Hepatocyte (in vitro differentiated cells): ENCODE measurements around the gene RNF145. TPM values are rescaled to one million over a fixed set of nuclear protein-coding genes. Genes with fewer than 3 reads are reported as not detected.
A peak's percentile ranks its signal among the peaks of the same experiment; 100 is the strongest.

Experiments used
- DNase-seq: peaks from one replicate; pipeline ENCODE4 v3.0.0-alpha.2; 2016; ENCODE audit warnings: low spot score
- H2AFZ ChIP-seq: fragments of 200-600 bp; sonication (generic); 2 replicates; pipeline ENCODE4 v1.6.0; 2016; ENCODE audit warnings: antibody characterized with exemption, mild to moderate bottlenecking
- H3K27ac ChIP-seq: fragments of 200-600 bp; sonication (generic); 2 replicates; pipeline ENCODE4 v1.5.1; 2016; ENCODE audit warnings: mild to moderate bottlenecking
- H3K27me3 ChIP-seq: fragments of 200-600 bp; sonication (generic); 2 replicates; pipeline ENCODE4 v1.6.1; 2016
- H3K36me3 ChIP-seq: fragments of 200-600 bp; sonication (generic); replicated peaks from 2 replicates; pipeline ENCODE4 v1.5.1; 2016; ENCODE audit warnings: low read depth; ENCODE audit not compliant: insufficient read depth
- H3K4me1 ChIP-seq: fragments of 200-600 bp; sonication (generic); 2 replicates; pipeline ENCODE4 v1.5.1; 2016; ENCODE audit warnings: mild to moderate bottlenecking, moderate library complexity; ENCODE audit not compliant: insufficient read depth
- H3K4me2 ChIP-seq: fragments of 200-600 bp; sonication (generic); 2 replicates; pipeline ENCODE4 v1.6.0; 2016
- H3K4me3 ChIP-seq: fragments of 200-600 bp; sonication (generic); 2 replicates; pipeline ENCODE4 v1.5.1; 2016; ENCODE audit warnings: mild to moderate bottlenecking
- H3K79me2 ChIP-seq: fragments of 200-600 bp; sonication (generic); 2 replicates; pipeline ENCODE4 v1.6.0; 2017; ENCODE audit warnings: mild to moderate bottlenecking
- H3K9me2 ChIP-seq: fragments of 200-600 bp; sonication (generic); replicated peaks from 2 replicates; pipeline ENCODE4 v1.6.0; 2017; ENCODE audit warnings: mild to moderate bottlenecking; ENCODE audit not compliant: insufficient read depth
- H3K9me3 ChIP-seq: fragments of 200-600 bp; sonication (generic); 2 replicates; pipeline ENCODE4 v1.5.1; 2016; ENCODE audit warnings: low read depth, mild to moderate bottlenecking
- H4K20me1 ChIP-seq: fragments of 200-600 bp; sonication (generic); 2 replicates; pipeline ENCODE4 v1.6.0; 2016; ENCODE audit warnings: mild to moderate bottlenecking; ENCODE audit not compliant: insufficient read depth, poor library complexity, severe bottlenecking
- CTCF ChIP-seq: fragments of 200-600 bp; sonication (generic); IDR thresholded peaks from 2 replicates; pipeline ENCODE4 v1.5.1; 2016; ENCODE audit warnings: antibody characterized with exemption, mild to moderate bottlenecking; ENCODE audit not compliant: poor library complexity
- EZH2 ChIP-seq: fragments of 200-600 bp; sonication (generic); IDR thresholded peaks from 2 replicates; pipeline ENCODE4 v1.6.1; 2016; ENCODE audit warnings: antibody characterized with exemption, mild to moderate bottlenecking, borderline replicate concordance
- EZH2phosphoT487 ChIP-seq: fragments of 200-600 bp; sonication (generic); IDR thresholded peaks from one replicate; pipeline ENCODE4 v1.6.1; 2018; ENCODE audit warnings: antibody characterized with exemption, mild to moderate bottlenecking, low read depth, moderate library complexity; ENCODE audit not compliant: unreplicated experiment, severe bottlenecking
- WGBS: methylation state at CpG from one replicate; pipeline ENCODE4 v1.1.6; 2016; ENCODE audit warnings: low lambda C conversion rate; ENCODE audit errors: missing lambda C conversion rate; 5-methylcytosine and 5-hydroxymethylcytosine counted together
- polyA plus RNA-seq: library from polyadenylated mRNA; unstranded; fragments of >200 nt; fragmentation: Nextera tagmentation; extraction: Ambion mirVana; gene quantifications from 2 replicates; pipeline ENCODE4 v1.2.1, GENCODE V29; 2016
- total RNA-seq: library from RNA; depleted of rRNA; stranded (reverse); fragments of >200 nt; gene quantifications from 2 replicates; pipeline ENCODE4 v1.2.3, GENCODE V29; 2014

RNF145 gene
- total and polyA plus RNA-seq, 2 experiments from 2014 or later = 13.0 to 37.4 TPM

GRCh38 chr5:159157552-159157951 lies 51.8 kb downstream of the RNF145 start:
- H3K79me2 ChIP-seq = no peaks in the 10 kb centered on the region
- H3K27ac ChIP-seq = no peak overlapping the region
- no peaks in the 10 kb centered on the region for H3K4me1 ChIP-seq
- no peaks in the 10 kb centered on the region for H4K20me1 ChIP-seq
- no peaks in the 10 kb centered on the region for H3K9me2 ChIP-seq
- no peak for DNase-seq
- 88% methylated on average over 1 of the region's 1 CpG for WGBS
- no peak overlapping the region for H3K4me3 ChIP-seq
- no peaks in the 10 kb centered on the region for H3K36me3 ChIP-seq
- TF ChIP-seq CTCF (no peak), EZH2phosphoT487 (no peak), EZH2 (no peak)
- no peak overlapping the region for H2AFZ ChIP-seq
- H3K4me2 ChIP-seq = no peak overlapping the region
- no peaks in the 10 kb centered on the region for H3K9me3 ChIP-seq
- no peaks in the 10 kb centered on the region for H3K27me3 ChIP-seq

GRCh38 chr5:159156426-159157238 lies 52.7 kb downstream of the RNF145 start:
- no peak overlapping the region for H3K4me3 ChIP-seq
- peak; percentile 88 for DNase-seq
- H3K4me2 ChIP-seq = no peak overlapping the region
- no peaks in the 10 kb centered on the region for H3K27me3 ChIP-seq
- no peak overlapping the region for H3K27ac ChIP-seq
- no peaks in the 10 kb centered on the region for H3K9me3 ChIP-seq
- H2AFZ ChIP-seq = no peak overlapping the region
- H3K4me1 ChIP-seq = no peaks in the 10 kb centered on the region
- peak; percentile 87 for TF ChIP-seq CTCF
- TF ChIP-seq EZH2 = no peak
- no peak for TF ChIP-seq EZH2phosphoT487
- no peaks in the 10 kb centered on the region for H4K20me1 ChIP-seq
- whole genome bisulfite sequencing = 58% methylated on average over 6 of the region's 6 CpGs
- no peaks in the 10 kb centered on the region for H3K79me2 ChIP-seq
- H3K9me2 ChIP-seq = no peaks in the 10 kb centered on the region
- no peaks in the 10 kb centered on the region for H3K36me3 ChIP-seq

- H4K20me1 ChIP-seq = no peaks in the 10 kb centered on the region
- no peaks in the 10 kb centered on the region for H3K27me3 ChIP-seq
- H3K27ac ChIP-seq = no peak overlapping the region
- H3K4me3 ChIP-seq = no peak overlapping the region
- TF ChIP-seq CTCF (no peak), EZH2phosphoT487 (no peak), EZH2 (no peak)
- no peak overlapping the region for H2AFZ ChIP-seq
- H3K9me3 ChIP-seq = no peaks in the 10 kb centered on the region
- H3K36me3 ChIP-seq = no peaks in the 10 kb centered on the region
- DNase-seq = no peak
- H3K9me2 ChIP-seq = no peaks in the 10 kb centered on the region
- no peaks in the 10 kb centered on the region for H3K79me2 ChIP-seq
- H3K4me2 ChIP-seq = no peak overlapping the region
- H3K4me1 ChIP-seq = no peaks in the 10 kb centered on the region
- WGBS = 94% methylated on average over 2 of the region's 2 CpGs
Measured at GRCh38 chr5:159155960-159156359, 53.4 kb downstream of the RNF145 start.
